WTC11 (cell line): ENCODE results near the gene OPRL1. TPM values are rescaled to one million over a fixed set of nuclear protein-coding genes. Genes with fewer than 3 reads are reported as not detected.

ENCODE experiments used
- ATAC-seq: fragments of 200-7000 bp; cut with Tn5 transposase; 2 replicates; pipeline ENCODE4 v1.10.0; 2021; ENCODE audit warnings: mild to moderate bottlenecking, moderate library complexity
- CTCF ChIA-PET: fragments of 300-600 bp; sonication (Branson Sonifier 250); formaldehyde crosslinking; loops from one replicate; lab custom pipeline; 2021; ENCODE audit warnings: antibody characterized with exemption; lab: Charles Lee
- POLR2A ChIA-PET: fragments of 350-600 bp; sonication (Branson Sonifier 250); formaldehyde crosslinking; loops from one replicate; lab custom pipeline; 2021; ENCODE audit warnings: antibody characterized with exemption; lab: Charles Lee
- DNase-seq: peaks from one replicate; pipeline ENCODE4 v3.0.0; 2021; ENCODE audit warnings: low spot score
- H3K27ac Mint-ChIP-seq: 2 replicates; pipeline ENCODE4 v1.8.0; 2021; ENCODE audit warnings: mixed read lengths
- H3K27me3 Mint-ChIP-seq: 2 replicates; pipeline ENCODE4 v1.8.0; 2021; ENCODE audit warnings: low read depth, mild to moderate bottlenecking, moderate library complexity, mixed read lengths
- H3K36me3 Mint-ChIP-seq: 2 replicates; pipeline ENCODE4 v1.8.0; 2021; ENCODE audit warnings: mixed read lengths
- H3K4me1 Mint-ChIP-seq: 2 replicates; pipeline ENCODE4 v1.8.0; 2022; ENCODE audit warnings: mixed read lengths
- H3K4me3 Mint-ChIP-seq: 2 replicates; pipeline ENCODE4 v1.8.0; 2021; ENCODE audit warnings: mild to moderate bottlenecking, moderate library complexity, mixed read lengths
- H3K9me3 Mint-ChIP-seq: 2 replicates; pipeline ENCODE4 v1.8.0; 2021; ENCODE audit warnings: mixed read lengths
- ATF3 ChIP-seq: sonication (generic); formaldehyde crosslinking; conservative IDR thresholded peaks from 2 replicates; pipeline ENCODE4 v1.8.1; 2022; ENCODE audit warnings: mild to moderate bottlenecking, missing genetic modification reagents
- CREB1 ChIP-seq: sonication (generic); formaldehyde crosslinking; IDR thresholded peaks from 2 replicates; pipeline ENCODE4 v1.8.0; 2023; ENCODE audit warnings: mild to moderate bottlenecking, missing genetic modification reagents
- CREM ChIP-seq: sonication (generic); formaldehyde crosslinking; IDR thresholded peaks from 2 replicates; pipeline ENCODE4 v1.8.1; 2022; ENCODE audit warnings: mild to moderate bottlenecking, missing genetic modification reagents, moderate library complexity
- E2F4 ChIP-seq: sonication (generic); formaldehyde crosslinking; IDR thresholded peaks from 2 replicates; pipeline ENCODE4 v1.8.1; 2022; ENCODE audit warnings: low read depth, mild to moderate bottlenecking, moderate library complexity, missing genetic modification reagents, borderline replicate concordance
- ESRRA ChIP-seq: sonication (generic); formaldehyde crosslinking; IDR thresholded peaks from 2 replicates; pipeline ENCODE4 v1.8.1; 2022; ENCODE audit warnings: mild to moderate bottlenecking, missing genetic modification reagents, borderline replicate concordance
- ETV6 ChIP-seq: sonication (generic); formaldehyde crosslinking; IDR thresholded peaks from 2 replicates; pipeline ENCODE4 v1.8.1; 2022; ENCODE audit warnings: mild to moderate bottlenecking, missing genetic modification reagents
- FOXJ3 ChIP-seq: sonication (generic); formaldehyde crosslinking; IDR thresholded peaks from 2 replicates; pipeline ENCODE4 v1.9.0; 2021; ENCODE audit warnings: missing genetic modification reagents, mild to moderate bottlenecking, borderline replicate concordance
- FOXP4 ChIP-seq: sonication (generic); formaldehyde crosslinking; IDR thresholded peaks from 2 replicates; pipeline ENCODE4 v1.8.0; 2022; ENCODE audit warnings: mild to moderate bottlenecking, missing genetic modification reagents
- GTF2I ChIP-seq: fragments of 250-450 bp; sonication (Bioruptor Pico); conservative IDR thresholded peaks from 2 replicates; pipeline ENCODE4 v1.4.0; 2021; ENCODE audit warnings: mild to moderate bottlenecking
- HMGXB4 ChIP-seq: sonication (generic); formaldehyde crosslinking; IDR thresholded peaks from 2 replicates; pipeline ENCODE4 v1.8.1; 2023; ENCODE audit warnings: mild to moderate bottlenecking, moderate library complexity, missing genetic modification reagents
- MXD4 ChIP-seq: fragments of 250-450 bp; sonication (Bioruptor Pico); IDR thresholded peaks from 2 replicates; pipeline ENCODE4 v1.8.0; 2021; ENCODE audit warnings: mild to moderate bottlenecking, moderate library complexity, borderline replicate concordance
- PRRX2 ChIP-seq: fragments of 250-450 bp; sonication (Bioruptor Pico); IDR thresholded peaks from 2 replicates; pipeline ENCODE4 v1.8.0; 2021; ENCODE audit warnings: mild to moderate bottlenecking
- TCF7 ChIP-seq: sonication (generic); formaldehyde crosslinking; IDR thresholded peaks from 2 replicates; pipeline ENCODE4 v1.8.0; 2022; ENCODE audit warnings: mild to moderate bottlenecking, low read depth, missing genetic modification reagents, moderate library complexity
- USF1 ChIP-seq: sonication (generic); formaldehyde crosslinking; IDR thresholded peaks from 2 replicates; pipeline ENCODE4 v1.8.0; 2022; ENCODE audit warnings: mild to moderate bottlenecking, missing genetic modification reagents
- ZNF416 ChIP-seq: fragments of 250-450 bp; sonication (Bioruptor Pico); IDR thresholded peaks from 2 replicates; pipeline ENCODE4 v1.9.0; 2021; ENCODE audit warnings: mild to moderate bottlenecking, inconsistent platforms
- ZNF532 ChIP-seq: fragments of 250-450 bp; sonication (Bioruptor Pico); IDR thresholded peaks from 2 replicates; pipeline ENCODE4 v1.9.0; 2021; ENCODE audit warnings: mild to moderate bottlenecking, borderline replicate concordance
- ZSCAN18 ChIP-seq: fragments of 250-450 bp; sonication (Bioruptor Pico); IDR thresholded peaks from 2 replicates; pipeline ENCODE4 v2.1.2; 2022; ENCODE audit warnings: mild to moderate bottlenecking, moderate library complexity
- total RNA-seq: library from RNA; stranded (reverse); gene quantifications from 3 replicates; pipeline ENCODE4 v1.2.3, GENCODE V29; 2021

The OPRL1 gene
- total RNA-seq, 1 experiment from 2014 or later: 2.0 TPM

- TF ChIP-seq ZSCAN18 (CRISPR knock-in tag) (no peak), TCF7 (CRISPR knock-in tag) (no peak), MXD4 (CRISPR knock-in tag) (no peak)
- TF ChIP-seq, all 79 proteins: peak for 0
Observed at GRCh38 chr20:64092258-64093012, 12.6 kb downstream of the OPRL1 start (continued).

GRCh38 chr20:64093013-64093503 is 13.2 kb downstream of the OPRL1 start:
- CTCF ChIA-PET: interaction anchor here (0.7 to 1.2 kb wide), 3 partner anchors 9 to 27 kb away, joined by 3 to 6 read pairs (median 4); partner anchors contain the start of gene LKAAEAR1
- no peak for TF ChIP-seq ETV6 (CRISPR knock-in tag)
- no peak for TF ChIP-seq HMGXB4 (CRISPR knock-in tag)
- TF ChIP-seq FOXP4 (CRISPR knock-in tag): no peak
- no peak for TF ChIP-seq CREB1 (CRISPR knock-in tag)
- TF ChIP-seq, all 79 proteins: peak for 0
- Mint-ChIP-seq H3K9me3 (peaks cover 13% of the 10 kb centered on the region), H3K36me3 (peaks cover 6% of the 10 kb centered on the region), H3K27ac (no peak overlapping the region), H3K4me3 (no peak overlapping the region), H3K27me3 (peaks cover 11% of the 10 kb centered on the region; the same call in 1 of the 2 replicates), H3K4me1 (peaks cover 7% of the 10 kb centered on the region)
- DNase-seq: no peak
- POLR2A ChIA-PET: no interaction called here
- ATAC-seq: no peak

GRCh38 chr20:64095455-64095854 is 15.6 kb downstream of the OPRL1 start:
- ChIA-PET CTCF (no interaction called here), POLR2A (no interaction called here)
- no peak for TF ChIP-seq ZNF532
- no peak for TF ChIP-seq ATF3 (CRISPR knock-in tag)
- no peak for TF ChIP-seq PRRX2 (CRISPR knock-in tag)
- no peak for TF ChIP-seq GTF2I (CRISPR knock-in tag)
- no peak for TF ChIP-seq ESRRA
- TF ChIP-seq ZNF416 (CRISPR knock-in tag): no peak
- no peak for TF ChIP-seq USF1
- no peak for TF ChIP-seq E2F4 (CRISPR knock-in tag)
- TF ChIP-seq CREM (CRISPR knock-in tag): no peak
- TF ChIP-seq FOXJ3 (CRISPR knock-in tag): no peak
- TF ChIP-seq ZSCAN18 (CRISPR knock-in tag): no peak
- H3K36me3 Mint-ChIP-seq: peaks cover 6% of the 10 kb centered on the region
- peaks cover 13% of the 10 kb centered on the region for H3K9me3 Mint-ChIP-seq
- 0 out of 2 replicates have a peak, but pooled peaks cover 6% of the 10 kb centered on the region for H3K27me3 Mint-ChIP-seq
- no peak overlapping the region for H3K4me3 Mint-ChIP-seq
- no peak overlapping the region for H3K27ac Mint-ChIP-seq
- ATAC-seq (no peak), DNase-seq (no peak)
- peaks cover 7% of the 10 kb centered on the region for H3K4me1 Mint-ChIP-seq
